Measurements from ENCODE around the gene CPN2.

- TF ChIP-seq CTCF (IDR thresholded peaks at IDR 0.05; ENCODE audit: extremely low read depth in 1 of 2, insufficient read depth in 1 of 2, low read depth in 1 of 2, low read length in 2 of 2) (no peak), POLR2A (IDR thresholded peaks at IDR 0.05; ENCODE audit: low read depth, low read length) (no peak), POLR2AphosphoS5 (IDR thresholded peaks at IDR 0.05; ENCODE audit: insufficient read depth, low read depth, low read length) (no peak), EZH2 (IDR thresholded peaks at IDR 0.05; ENCODE audit: borderline replicate concordance, low read depth, low read length, severe bottlenecking) (no peak), MYC (IDR thresholded peaks at IDR 0.05; ENCODE audit: low read depth, low read length) (no peak), MAX (IDR thresholded peaks at IDR 0.05; ENCODE audit: insufficient read depth, insufficient read length) (no peak), JUN (IDR thresholded peaks at IDR 0.05; ENCODE audit: borderline replicate concordance, insufficient read depth, insufficient read length, low read depth) (no peak), FOS (IDR thresholded peaks at IDR 0.05; ENCODE audit: borderline replicate concordance, insufficient read depth, low read length) (no peak), GATA2 (IDR thresholded peaks at IDR 0.05; ENCODE audit: insufficient read depth, insufficient read length, low read depth, low read length) (no peak)
Observed at GRCh38 chr3:194305356-194306108, 45.6 kb downstream of the CPN2 start.

Data from endothelial cell of umbilical vein (primary cell).